HG03045 (cell line): ENCODE results near the gene C4B.
"Not testable (repeated sequence)": the region's sequence is repeated elsewhere in the genome, so short reads cannot be mapped to it uniquely, and the experiment has no call there.

Source experiments
- ATAC-seq: cut with Tn5 transposase; IDR thresholded peaks from one replicate; pipeline ENCODE4 v1.9.1; 2021; ENCODE audit warnings: mild to moderate bottlenecking, moderate library complexity; ENCODE audit not compliant: unreplicated experiment

C4B gene

DNA sequence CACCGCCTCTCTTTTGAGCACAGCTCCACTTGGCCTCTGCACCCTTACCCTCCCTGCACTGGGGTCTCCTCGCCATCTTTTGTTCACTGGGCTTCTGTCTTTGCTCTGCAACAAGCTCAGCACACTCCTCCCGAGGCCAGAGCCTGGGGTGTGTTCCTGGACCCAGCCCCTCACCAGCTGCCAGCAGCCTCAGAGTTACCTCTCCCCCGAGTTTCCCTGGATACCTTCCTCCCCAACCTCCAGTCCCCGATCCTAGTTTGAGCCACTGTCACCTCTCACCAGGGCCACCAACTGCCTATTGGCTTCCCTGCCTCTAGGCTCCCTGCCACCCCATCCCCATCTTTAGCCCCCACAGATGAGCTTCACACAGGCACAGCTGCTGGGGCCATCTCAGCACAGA, 36.0 kb downstream of the C4B start:
- no peak for ATAC-seq

GRCh38 chr6:32052626-32053025, 38.0 kb downstream of the C4B start:
- ATAC-seq: not testable (repeated sequence)

- not testable (repeated sequence) for ATAC-seq
Observed at GRCh38 chr6:32053314-32053713, 38.7 kb downstream of the C4B start.

- ATAC-seq: not testable (repeated sequence)
Observed at GRCh38 chr6:32055756-32056155, 41.2 kb downstream of the C4B start.

- ATAC-seq: no peak
Observed at GRCh38 chr6:32056254-32056653, 41.7 kb downstream of the C4B start.

DNA sequence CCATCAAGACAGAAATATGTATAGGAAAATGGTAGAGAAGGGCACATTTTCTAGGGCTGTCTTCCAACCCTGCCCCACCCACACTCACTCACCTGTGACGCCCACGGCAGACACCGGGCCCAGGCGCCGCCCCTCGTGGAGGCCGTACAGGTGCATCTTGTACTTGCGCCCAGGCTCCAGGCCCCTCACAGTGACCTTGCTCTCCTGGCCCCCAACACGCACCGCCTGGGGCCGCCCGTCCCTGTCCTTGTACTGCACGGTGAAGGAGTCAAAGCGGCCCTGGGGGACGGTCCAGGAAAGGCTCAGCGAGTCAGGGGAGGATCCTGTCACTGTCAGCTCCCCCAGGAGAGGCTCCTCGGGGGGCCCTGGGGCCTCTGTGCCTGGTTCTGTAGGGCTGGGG, 43.4 kb downstream of the C4B start:
- no peak for ATAC-seq

GRCh38 chr6:32058511-32058963, 43.9 kb downstream of the C4B start:
- ATAC-seq: no peak

- ATAC-seq: no peak
Observed at GRCh38 chr6:32060966-32061655, 46.5 kb downstream of the C4B start.

DNA sequence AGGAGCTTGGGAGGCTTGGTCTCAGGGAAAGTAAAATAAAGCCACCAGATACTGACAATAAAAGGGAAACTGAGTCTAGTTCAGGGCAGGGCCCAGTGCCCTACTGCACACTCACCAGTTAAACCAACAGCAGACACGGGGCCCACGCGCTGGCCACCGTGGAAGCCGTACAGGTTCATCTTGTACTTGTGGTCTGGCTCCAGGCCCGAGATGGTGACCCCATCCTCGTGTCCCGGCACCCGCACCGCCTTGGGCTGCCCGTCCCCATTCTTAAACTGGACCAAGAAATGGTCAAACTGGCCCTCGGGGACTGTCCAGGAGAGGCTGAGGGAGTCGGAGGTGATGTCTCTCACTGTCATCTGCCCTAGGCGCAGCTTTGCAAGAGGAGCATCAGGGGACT, 50.1 kb downstream of the C4B start:
- no peak for ATAC-seq

- not testable (repeated sequence) for ATAC-seq
Observed at GRCh38 chr6:32067521-32067920, 52.9 kb downstream of the C4B start.

DNA sequence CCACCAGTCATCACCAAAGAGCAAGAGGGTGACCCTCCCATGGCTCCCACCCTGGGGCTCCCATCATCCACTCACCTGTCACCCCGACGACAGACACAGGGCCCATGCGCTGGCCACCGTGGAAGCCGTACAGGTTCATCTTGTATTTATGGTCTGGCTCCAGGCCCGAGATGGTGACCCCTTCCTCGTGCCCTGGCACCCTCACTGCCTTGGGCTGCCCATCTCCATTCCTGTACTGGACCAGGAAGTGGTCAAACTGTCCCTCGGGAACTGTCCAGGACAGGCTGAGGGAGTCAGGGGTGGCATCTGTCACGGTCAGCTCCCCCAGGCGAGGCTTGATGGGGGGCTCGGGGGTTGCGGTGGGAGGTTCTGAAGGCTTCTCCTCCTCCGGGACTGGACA, 53.7 kb downstream of the C4B start:
- ATAC-seq: not testable (repeated sequence)

DNA sequence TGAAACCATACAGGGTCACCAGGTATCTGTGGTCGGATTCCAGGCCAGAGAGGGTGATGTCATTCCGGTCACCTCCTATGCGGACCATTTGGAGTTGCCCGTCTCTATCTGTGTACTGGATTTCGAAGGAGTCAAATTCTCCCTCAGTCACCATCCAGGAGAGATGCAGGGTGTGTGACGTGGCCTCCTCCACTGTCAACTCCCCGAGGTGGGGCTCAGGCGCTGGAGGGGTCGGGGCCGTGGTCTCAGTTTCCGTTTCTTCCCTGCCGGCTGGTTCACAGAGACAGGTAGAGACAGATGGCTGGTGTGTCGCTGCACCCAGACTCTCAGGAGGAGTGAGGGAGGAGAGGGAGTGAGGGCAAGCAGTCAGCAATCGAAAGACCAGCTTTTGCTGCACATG, 54.3 kb downstream of the C4B start:
- ATAC-seq: no peak

GRCh38 chr6:32069460-32069859, 54.9 kb downstream of the C4B start:
- ATAC-seq: no peak

DNA sequence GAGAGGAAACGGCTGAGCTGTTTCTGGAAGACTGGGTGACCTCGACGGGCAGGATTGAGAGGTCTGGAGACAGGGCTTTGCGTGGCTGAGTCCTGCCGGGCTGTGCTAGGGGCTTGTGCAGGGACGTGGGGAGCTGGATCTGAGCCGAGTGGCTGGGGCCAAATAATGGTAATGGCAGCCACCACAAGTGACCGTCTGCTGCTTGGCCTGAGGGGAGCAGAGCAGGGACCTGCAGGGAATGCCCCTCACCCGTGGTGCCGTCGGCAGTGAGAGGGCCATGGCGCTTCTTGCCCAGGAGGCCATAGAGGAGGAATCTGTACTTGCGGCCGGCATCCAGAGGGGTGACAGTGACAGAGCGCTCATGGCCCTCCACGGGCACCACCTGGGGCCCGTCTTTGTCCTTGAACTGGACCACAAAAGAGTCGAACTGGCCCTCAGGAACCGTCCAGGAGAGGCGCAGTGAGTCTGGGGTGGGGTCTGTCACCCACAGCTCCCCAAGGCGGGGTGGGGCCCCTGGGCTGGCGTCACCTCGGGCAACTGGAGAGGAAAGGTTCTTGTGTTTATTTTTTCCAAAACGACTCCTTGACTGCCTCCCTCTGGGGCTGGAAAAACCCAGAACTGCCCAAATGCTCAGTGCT, 55.4 kb downstream of the C4B start:
- no peak for ATAC-seq

DNA sequence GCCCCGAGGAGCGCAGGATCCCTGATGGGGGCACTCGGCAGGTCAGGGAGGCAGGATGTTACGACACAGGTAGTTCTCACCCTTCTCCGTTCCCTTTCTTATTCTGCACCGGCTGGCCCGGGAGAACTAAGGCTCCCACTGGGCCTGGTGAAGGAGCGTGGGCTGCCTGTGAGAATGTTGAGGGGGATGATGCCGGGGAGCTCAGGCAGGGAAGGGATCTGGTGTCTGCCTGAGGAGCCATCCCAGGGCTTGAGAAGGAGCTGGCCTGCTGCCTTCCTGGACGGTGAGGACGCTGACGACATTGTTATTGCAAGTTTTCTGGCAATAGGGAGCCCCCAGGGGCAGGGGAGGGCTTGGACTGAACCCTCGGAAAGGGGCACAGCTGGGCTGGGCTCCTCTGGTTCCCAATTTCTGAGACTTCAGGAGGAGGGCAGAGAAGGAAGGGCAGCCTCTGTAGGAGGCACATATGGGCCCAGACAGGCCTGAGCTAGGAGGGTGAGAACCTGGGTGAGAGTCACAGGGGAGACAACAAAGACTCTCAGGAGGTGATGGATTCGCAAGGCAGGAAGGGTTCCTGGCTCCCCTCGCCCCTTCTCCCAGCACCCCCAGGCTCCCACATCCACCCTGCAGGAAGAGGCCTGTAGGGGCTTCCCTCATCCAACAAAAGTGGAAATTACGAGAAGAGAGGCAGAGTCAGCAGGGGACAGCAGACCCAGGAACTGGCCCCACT, 56.4 kb downstream of the C4B start:
- no peak for ATAC-seq

DNA sequence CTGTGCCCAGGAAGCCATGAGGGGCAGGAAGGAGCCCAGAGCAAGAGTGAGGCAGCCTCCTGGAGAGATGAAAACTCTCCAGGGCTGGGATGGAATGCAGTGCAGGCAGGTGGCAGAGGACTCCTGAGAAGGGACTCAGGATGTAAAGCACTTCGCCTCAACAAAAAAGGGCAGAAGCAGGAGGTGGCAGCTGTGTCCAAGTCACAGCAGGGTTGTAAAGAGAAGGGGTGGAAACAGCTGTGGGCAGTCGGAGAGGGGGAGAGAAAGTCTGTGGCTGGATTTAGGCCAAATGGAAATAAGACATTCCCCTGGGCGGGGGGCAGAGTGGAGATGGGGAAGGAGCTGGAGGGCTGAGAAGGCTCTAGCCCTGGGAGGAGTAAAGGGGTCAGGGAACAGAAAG, 58.5 kb downstream of the C4B start:
- no peak for ATAC-seq

DNA sequence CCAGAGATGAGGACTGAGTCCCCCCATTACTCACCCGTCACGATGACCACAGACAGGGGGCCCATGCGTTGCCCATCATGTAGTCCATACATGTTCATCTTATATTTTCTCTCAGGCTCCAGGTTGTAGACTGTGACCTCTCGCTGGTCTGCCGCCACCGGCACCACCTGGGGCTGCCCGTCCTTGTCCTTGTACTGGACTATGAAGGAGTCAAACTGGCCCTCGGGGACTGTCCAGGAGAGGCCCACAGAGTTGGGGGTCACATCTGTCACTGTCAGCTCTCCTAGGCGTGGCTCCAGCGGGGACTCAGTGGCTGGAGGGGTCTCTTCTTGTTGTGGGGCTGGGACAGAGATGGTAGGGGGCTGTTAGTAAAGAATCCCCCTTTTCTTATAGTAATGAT, 59.0 kb downstream of the C4B start:
- ATAC-seq: no peak

DNA sequence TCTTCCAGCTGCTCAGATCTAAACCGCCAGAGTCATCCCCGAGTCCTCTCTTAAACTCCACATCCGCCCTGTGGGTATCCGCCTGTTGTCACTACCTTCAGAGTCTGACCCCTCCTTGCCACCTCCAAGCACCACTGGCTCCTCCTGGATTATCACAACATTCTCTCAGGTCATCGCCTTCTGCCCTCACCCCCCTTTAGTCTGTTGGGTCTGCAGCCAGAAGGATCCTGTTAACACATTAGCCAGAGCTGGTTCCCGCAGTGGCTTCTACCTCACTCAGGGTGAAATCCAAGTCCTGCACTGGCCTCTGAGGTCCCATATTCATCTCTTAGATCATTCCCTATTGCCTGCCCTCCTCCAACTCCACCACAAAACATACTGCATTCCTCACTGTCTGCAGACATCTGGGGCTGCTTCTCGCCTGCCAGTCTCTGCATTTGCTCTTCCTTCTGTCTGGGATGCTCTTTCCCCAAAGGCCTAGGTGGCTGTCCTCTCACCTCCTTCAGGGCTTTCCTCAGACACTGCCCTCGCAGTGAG, 60.5 kb downstream of the C4B start:
- no peak for ATAC-seq

GRCh38 chr6:32075781-32076180, 61.2 kb downstream of the C4B start:
- no peak for ATAC-seq

- no peak for ATAC-seq
Observed at GRCh38 chr6:32076321-32076809, 61.8 kb downstream of the C4B start.

DNA sequence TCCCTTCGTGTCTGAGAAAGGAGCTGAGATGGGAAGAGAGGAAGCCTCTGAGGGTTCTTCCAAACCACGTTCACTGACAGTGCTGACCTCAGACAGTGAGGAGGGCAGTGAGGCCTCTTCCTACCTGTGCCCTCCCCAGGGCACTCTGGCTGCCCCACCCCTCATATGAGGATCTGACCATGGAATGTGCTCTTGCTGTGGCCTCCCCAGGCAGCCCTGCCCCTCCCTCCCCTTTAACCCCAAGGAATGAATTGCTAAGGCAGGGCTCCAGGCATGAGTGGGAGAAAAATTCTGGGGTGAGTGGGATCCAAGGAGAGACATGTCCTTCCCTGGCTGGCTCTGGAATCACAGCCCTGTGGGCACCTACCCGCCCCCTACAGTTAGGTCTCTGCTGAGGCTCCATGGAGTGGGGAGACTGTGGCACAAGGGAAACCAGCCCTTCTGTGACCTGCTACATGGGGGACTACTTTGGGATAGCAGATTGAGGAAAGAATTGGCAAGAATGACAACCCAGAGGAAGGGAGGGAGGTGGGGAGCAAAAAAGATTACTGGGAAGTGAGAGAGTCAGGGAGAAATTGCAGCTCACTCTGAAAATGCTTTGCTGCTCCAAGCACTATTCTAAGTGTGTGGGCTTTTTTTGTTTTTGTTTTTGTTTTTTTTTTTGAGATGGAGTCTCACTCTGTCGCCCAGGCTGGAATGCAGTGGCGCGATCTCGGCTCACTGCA, 65.1 kb downstream of the C4B start:
- ATAC-seq: no peak
